HL-60 (cell line): ENCODE measurements around the gene PRDM15.

Experiments used
- GABPA ChIP-seq: IDR thresholded peaks from 2 replicates; pipeline ENCODE4 v1.6.1; 2012; ENCODE audit warnings: low read depth
- POLR2AphosphoS5 ChIP-seq: IDR thresholded peaks from 2 replicates; pipeline ENCODE4 v1.6.1; 2012; ENCODE audit warnings: low read depth
- REST ChIP-seq: IDR thresholded peaks from 2 replicates; pipeline ENCODE4 v1.6.1; 2012; ENCODE audit warnings: low read depth; ENCODE audit not compliant: insufficient replicate concordance
- TF ChIP-seq, protein P1 (sequence below): IDR thresholded peaks from one replicate; pipeline ENCODE4 v1.5.1; 2011; ENCODE audit warnings: low read length, control low read depth, inconsistent platforms; ENCODE audit not compliant: insufficient read depth

DNA sequence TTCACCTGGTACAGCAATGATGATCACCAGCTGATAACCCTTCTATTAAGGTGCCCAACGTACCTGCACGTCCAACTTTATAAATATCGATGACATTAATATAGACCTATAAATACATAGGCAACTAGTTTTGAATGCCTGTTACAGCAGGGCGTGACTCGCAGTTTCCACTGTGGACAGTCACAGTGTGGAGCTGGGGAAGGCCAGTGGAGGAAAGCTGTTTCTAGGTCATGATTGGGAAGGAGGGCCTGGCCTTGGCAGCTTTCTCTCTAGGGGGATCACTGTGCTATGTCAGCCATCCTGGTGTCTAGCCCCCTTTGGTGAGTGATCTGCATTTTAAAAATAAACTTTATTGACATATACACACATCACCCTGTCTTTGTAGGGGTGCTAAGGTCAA lies 4.4 kb upstream of the PRDM15 start:
- TF ChIP-seq, protein P1, sequence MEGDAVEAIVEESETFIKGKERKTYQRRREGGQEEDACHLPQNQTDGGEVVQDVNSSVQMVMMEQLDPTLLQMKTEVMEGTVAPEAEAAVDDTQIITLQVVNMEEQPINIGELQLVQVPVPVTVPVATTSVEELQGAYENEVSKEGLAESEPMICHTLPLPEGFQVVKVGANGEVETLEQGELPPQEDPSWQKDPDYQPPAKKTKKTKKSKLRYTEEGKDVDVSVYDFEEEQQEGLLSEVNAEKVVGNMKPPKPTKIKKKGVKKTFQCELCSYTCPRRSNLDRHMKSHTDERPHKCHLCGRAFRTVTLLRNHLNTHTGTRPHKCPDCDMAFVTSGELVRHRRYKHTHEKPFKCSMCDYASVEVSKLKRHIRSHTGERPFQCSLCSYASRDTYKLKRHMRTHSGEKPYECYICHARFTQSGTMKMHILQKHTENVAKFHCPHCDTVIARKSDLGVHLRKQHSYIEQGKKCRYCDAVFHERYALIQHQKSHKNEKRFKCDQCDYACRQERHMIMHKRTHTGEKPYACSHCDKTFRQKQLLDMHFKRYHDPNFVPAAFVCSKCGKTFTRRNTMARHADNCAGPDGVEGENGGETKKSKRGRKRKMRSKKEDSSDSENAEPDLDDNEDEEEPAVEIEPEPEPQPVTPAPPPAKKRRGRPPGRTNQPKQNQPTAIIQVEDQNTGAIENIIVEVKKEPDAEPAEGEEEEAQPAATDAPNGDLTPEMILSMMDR: no peak
- TF ChIP-seq REST (no peak), POLR2AphosphoS5 (no peak), GABPA (no peak)
